GM12875 (cell line): Measurements from ENCODE around the gene A2M.

Experiments used
- H3K4me3 ChIP-seq: one replicate; pipeline ENCODE4 v1.5.1; 2011; ENCODE audit warnings: low read depth, low read length, control low read depth
- CTCF ChIP-seq: IDR thresholded peaks from 2 replicates; pipeline ENCODE4 v1.5.1; 2011; ENCODE audit warnings: low read depth, mild to moderate bottlenecking, control low read depth, inconsistent platforms, low read length, moderate library complexity, borderline replicate concordance; ENCODE audit not compliant: insufficient read depth

A2M gene

GRCh38 chr12:9079883-9080675 lies 35.6 kb downstream of the A2M start:
- no peak for TF ChIP-seq CTCF
- H3K4me3 ChIP-seq: no peak overlapping the region

- no peak for TF ChIP-seq CTCF
- no peak overlapping the region for H3K4me3 ChIP-seq
Measured at GRCh38 chr12:9079082-9079481, 36.6 kb downstream of the A2M start.

- no peak for TF ChIP-seq CTCF
- no peak overlapping the region for H3K4me3 ChIP-seq
Measured at GRCh38 chr12:9077152-9078031, 38.3 kb downstream of the A2M start.

- TF ChIP-seq CTCF: no peak
Measured at GRCh38 chr12:9076733-9077132, 39.0 kb downstream of the A2M start.

GRCh38 chr12:9075138-9075535 lies 40.6 kb downstream of the A2M start:
- no peak overlapping the region for H3K4me3 ChIP-seq
- TF ChIP-seq CTCF: no peak

More at GRCh38 chr12:9076733-9077132, 39.0 kb downstream of the A2M start:
- H3K4me3 ChIP-seq: no peak overlapping the region

- no peak overlapping the region for H3K4me3 ChIP-seq
- no peak for TF ChIP-seq CTCF
Measured at GRCh38 chr12:9074484-9075137, 41.1 kb downstream of the A2M start.
